ENCODE results near the gene COL9A3.
"Not testable (repeated sequence)": the region's sequence is repeated elsewhere in the genome, so short reads cannot be mapped to it uniquely, and the experiment has no call there.

COL9A3 gene

GRCh38 chr20:62849431-62849830, 32.6 kb downstream of the COL9A3 start:
- DNase-seq (ENCODE audit: insufficient read length) = no peak
- no peak for FAIRE-seq
- TF ChIP-seq POLR2AphosphoS5 (IDR thresholded peaks at IDR 0.05; ENCODE audit: low read depth, low read length) = no peak
- TF ChIP-seq POLR2A (IDR thresholded peaks at IDR 0.05; ENCODE audit: low read depth, low read length) = no peak

GRCh38 chr20:62850333-62850974, 33.6 kb downstream of the COL9A3 start:
- TF ChIP-seq POLR2AphosphoS5 (IDR thresholded peaks at IDR 0.05; ENCODE audit: low read depth, low read length) (no peak), TAF1 (IDR thresholded peaks at IDR 0.05; ENCODE audit: borderline replicate concordance, low read depth, low read length) (no peak), POLR2A (IDR thresholded peaks at IDR 0.05; ENCODE audit: low read depth, low read length) (no peak)
- no peak for FAIRE-seq

GRCh38 chr20:62852196-62852595, 35.3 kb downstream of the COL9A3 start:
- no peak for FAIRE-seq
- no peak for TF ChIP-seq POLR2A (IDR thresholded peaks at IDR 0.05; ENCODE audit: low read depth, low read length)
- no peak for TF ChIP-seq TAF1 (IDR thresholded peaks at IDR 0.05; ENCODE audit: borderline replicate concordance, low read depth, low read length)
- TF ChIP-seq POLR2AphosphoS5 (IDR thresholded peaks at IDR 0.05; ENCODE audit: low read depth, low read length) = no peak

More at GRCh38 chr20:62850333-62850974, 33.6 kb downstream of the COL9A3 start:
- DNase-seq (ENCODE audit: insufficient read length) = no peak

GRCh38 chr20:62852841-62853240, 36.0 kb downstream of the COL9A3 start:
- no peak for TF ChIP-seq POLR2A (IDR thresholded peaks at IDR 0.05; ENCODE audit: low read depth, low read length)
- DNase-seq (ENCODE audit: insufficient read length) (no peak), FAIRE-seq (no peak)

More at GRCh38 chr20:62852196-62852595, 35.3 kb downstream of the COL9A3 start:
- DNase-seq (ENCODE audit: insufficient read length) = no peak

- FAIRE-seq; DNase-seq (ENCODE audit: insufficient read length): not testable (repeated sequence)
Measured at GRCh38 chr20:62853304-62853703, 36.5 kb downstream of the COL9A3 start.

- DNase-seq (ENCODE audit: insufficient read length) = no peak
- no peak for FAIRE-seq
- TF ChIP-seq POLR2AphosphoS5 (IDR thresholded peaks at IDR 0.05; ENCODE audit: low read depth, low read length) = no peak
- no peak for TF ChIP-seq TAF1 (IDR thresholded peaks at IDR 0.05; ENCODE audit: borderline replicate concordance, low read depth, low read length)
- no peak for TF ChIP-seq POLR2A (IDR thresholded peaks at IDR 0.05; ENCODE audit: low read depth, low read length)
Measured at GRCh38 chr20:62854121-62854520, 37.3 kb downstream of the COL9A3 start.

GRCh38 chr20:62855120-62855519, 38.3 kb downstream of the COL9A3 start:
- DNase-seq (ENCODE audit: insufficient read length) (no peak), FAIRE-seq (no peak)
- TF ChIP-seq POLR2A (IDR thresholded peaks at IDR 0.05; ENCODE audit: low read depth, low read length) (no peak), TAF1 (IDR thresholded peaks at IDR 0.05; ENCODE audit: borderline replicate concordance, low read depth, low read length) (no peak), POLR2AphosphoS5 (IDR thresholded peaks at IDR 0.05; ENCODE audit: low read depth, low read length) (no peak)

- no peak for DNase-seq (ENCODE audit: insufficient read length)
- no peak for TF ChIP-seq TAF1 (IDR thresholded peaks at IDR 0.05; ENCODE audit: borderline replicate concordance, low read depth, low read length)
- no peak for TF ChIP-seq POLR2AphosphoS5 (IDR thresholded peaks at IDR 0.05; ENCODE audit: low read depth, low read length)
- no peak for TF ChIP-seq POLR2A (IDR thresholded peaks at IDR 0.05; ENCODE audit: low read depth, low read length)
- no peak for FAIRE-seq
Measured at GRCh38 chr20:62856931-62857619, 40.2 kb downstream of the COL9A3 start.

- DNase-seq (ENCODE audit: insufficient read length) = no peak
- TF ChIP-seq POLR2A (IDR thresholded peaks at IDR 0.05; ENCODE audit: low read depth, low read length) (no peak), TAF1 (IDR thresholded peaks at IDR 0.05; ENCODE audit: borderline replicate concordance, low read depth, low read length) (no peak), POLR2AphosphoS5 (IDR thresholded peaks at IDR 0.05; ENCODE audit: low read depth, low read length) (no peak)
- no peak for FAIRE-seq
Measured at GRCh38 chr20:62858058-62858830, 41.4 kb downstream of the COL9A3 start.

- FAIRE-seq (no peak), DNase-seq (ENCODE audit: insufficient read length) (no peak)
- TF ChIP-seq POLR2A (IDR thresholded peaks at IDR 0.05; ENCODE audit: low read depth, low read length) (no peak), POLR2AphosphoS5 (IDR thresholded peaks at IDR 0.05; ENCODE audit: low read depth, low read length) (no peak), TAF1 (IDR thresholded peaks at IDR 0.05; ENCODE audit: borderline replicate concordance, low read depth, low read length) (no peak)
Measured at GRCh38 chr20:62859721-62860120, 42.9 kb downstream of the COL9A3 start.

- no peak for TF ChIP-seq POLR2A (IDR thresholded peaks at IDR 0.05; ENCODE audit: low read depth, low read length)
- FAIRE-seq = no peak
- DNase-seq (ENCODE audit: insufficient read length) = no peak
Measured at GRCh38 chr20:62860391-62860923, 43.6 kb downstream of the COL9A3 start.

Measured in GM12892 (cell line).